Mucosa of descending colon (tissue), 3 donors: ENCODE results near the gene MOB3B. TPM values are rescaled to one million over a fixed set of nuclear protein-coding genes. Genes with fewer than 3 reads are reported as not detected.
"Not testable (repeated sequence)": the region's sequence is repeated elsewhere in the genome, so short reads cannot be mapped to it uniquely, and the experiment has no call there.

ENCODE experiments used
- ATAC-seq: fragments of 200-7000 bp; cut with Tn5 transposase; one replicate; pipeline ENCODE4 v1.9.1; 2020; ENCODE audit warnings: mild to moderate bottlenecking, moderate library complexity
- DNase-seq, 3 donors: peaks; one replicate each; pipeline ENCODE4 v3.0.0-alpha.2; 2020
- H3K36me3 ChIP-seq: fragments of 200-600 bp; one replicate; pipeline ENCODE4 v1.8.0; 2021; ENCODE audit warnings: low read depth, mild to moderate bottlenecking
- H3K4me1 ChIP-seq: fragments of 200-600 bp; one replicate; pipeline ENCODE4 v1.8.0; 2021; ENCODE audit warnings: low read depth, mild to moderate bottlenecking
- H3K4me3 ChIP-seq: fragments of 200-600 bp; one replicate; pipeline ENCODE4 v1.8.0; 2021; ENCODE audit warnings: mild to moderate bottlenecking
- H3K9me3 ChIP-seq: fragments of 200-600 bp; one replicate; pipeline ENCODE4 v1.8.0; 2021; ENCODE audit warnings: mild to moderate bottlenecking
- CTCF ChIP-seq: fragments of 200-600 bp; IDR thresholded peaks from one replicate; pipeline ENCODE4 v1.8.0; 2022; ENCODE audit warnings: antibody characterized with exemption, mild to moderate bottlenecking
- intact Hi-C, 2 donors: fragments of 100-400 bp; cut with DNase I in 1 of 2; cut with micrococcal nuclease in 1 of 2; formaldehyde crosslinking; loops; one replicate each; pipeline versions ENCODE4 v1.11.0 to v1.11.1; 2022; cut with DNase I, micrococcal nuclease
- total RNA-seq, 3 donors: library from RNA; stranded (reverse); fragmentation: NEBNext Ultra II Directional in 2 of 3; extraction: Animal tissue kit (Norgen Biotek cat#: 25700) in 2 of 3; gene quantifications; one replicate each; pipeline versions ENCODE4 v1.2.1 to v1.2.4, GENCODE V29; 2021 to 2023
- donor health status: DM: no; HTN: no; CAD: no; lungs with moderate emphysema.
- donor health status: DM: no; HTN: no; CAD: no.
- donor health status: DM: no; HTN: yes; CAD: no.

Gene MOB3B
- total RNA-seq, 3 donors from 2014 or later: 34.6 to 57.5 (median 41.7) TPM

GRCh38 chr9:27504259-27504658 is 25.4 kb downstream of the MOB3B start:
- Histone ChIP-seq H3K4me1 (peaks cover 3% of the 10 kb centered on the region), H3K36me3 (no peaks in the 10 kb centered on the region), H3K9me3 (no peaks in the 10 kb centered on the region), H3K4me3 (no peak overlapping the region)
- TF ChIP-seq CTCF: no peak
- ATAC-seq (no peak), DNase-seq (no peak)
- intact Hi-C loops: no loop called here

GRCh38 chr9:27503623-27504022 is 26.0 kb downstream of the MOB3B start:
- Histone ChIP-seq H3K36me3 (no peaks in the 10 kb centered on the region), H3K4me1 (peaks cover 3% of the 10 kb centered on the region), H3K9me3 (no peaks in the 10 kb centered on the region), H3K4me3 (no peak overlapping the region)
- no peak for DNase-seq
- no peak for ATAC-seq
- no peak for TF ChIP-seq CTCF
- intact Hi-C loops: no loop called here

- H3K4me1 ChIP-seq, intact Hi-C loops, H3K4me3 ChIP-seq, DNase-seq, H3K36me3 ChIP-seq, H3K9me3 ChIP-seq, ATAC-seq: not testable (repeated sequence)
Measured at GRCh38 chr9:27500902-27501301, 28.7 kb downstream of the MOB3B start.

GRCh38 chr9:27499451-27499850 is 30.2 kb downstream of the MOB3B start:
- ATAC-seq (no peak), DNase-seq (no peak)
- Histone ChIP-seq H3K9me3 (no peaks in the 10 kb centered on the region), H3K4me1 (peaks cover 3% of the 10 kb centered on the region), H3K36me3 (no peaks in the 10 kb centered on the region), H3K4me3 (no peak overlapping the region)
- intact Hi-C loops: no loop called here
- TF ChIP-seq CTCF: no peak

- no peak for TF ChIP-seq CTCF
- Histone ChIP-seq H3K36me3 (no peaks in the 10 kb centered on the region), H3K4me3 (no peak overlapping the region), H3K9me3 (no peaks in the 10 kb centered on the region), H3K4me1 (peaks cover 3% of the 10 kb centered on the region)
- ATAC-seq (no peak), DNase-seq (no peak)
- intact Hi-C loops: no loop called here
Measured at GRCh38 chr9:27497883-27498417, 31.7 kb downstream of the MOB3B start.

GRCh38 chr9:27496135-27496504 is 33.5 kb downstream of the MOB3B start:
- intact Hi-C loops: no loop called here
- no peak for DNase-seq
- TF ChIP-seq CTCF: no peak
- no peak for ATAC-seq
- Histone ChIP-seq H3K9me3 (no peaks in the 10 kb centered on the region), H3K4me3 (no peak overlapping the region), H3K36me3 (no peaks in the 10 kb centered on the region), H3K4me1 (peaks cover 3% of the 10 kb centered on the region)
